ENCODE data around the gene PCDH9. TPM values are rescaled to one million over a fixed set of nuclear protein-coding genes. Genes with fewer than 3 reads are reported as not detected.

Gene PCDH9
- total and polyA plus RNA-seq, 2 of the 4 experiments (the other 2 are of a cell fraction): 2.2 to 10.2 TPM

- TF ChIP-seq CTCF (conservative IDR thresholded peaks at IDR 0.05; ENCODE audit: low read depth, low read length) (no peak), RFX5 (IDR thresholded peaks at IDR 0.05; ENCODE audit: low read depth, low read length) (no peak), MAFK (IDR thresholded peaks at IDR 0.05; ENCODE audit: low read depth, low read length) (no peak), POLR2A (IDR thresholded peaks at IDR 0.05; ENCODE audit: low read depth, low read length) (no peak), SMC3 (IDR thresholded peaks at IDR 0.05; ENCODE audit: low read depth, low read length) (no peak), CEBPB (IDR thresholded peaks at IDR 0.05; ENCODE audit: low read depth, low read length) (no peak), RAD21 (IDR thresholded peaks at IDR 0.05; ENCODE audit: low read length) (no peak), MAZ (IDR thresholded peaks at IDR 0.05; ENCODE audit: borderline replicate concordance, low read depth, low read length) (no peak), CHD1 (IDR thresholded peaks at IDR 0.05; ENCODE audit: low read depth, low read length) (no peak), MXI1 (IDR thresholded peaks at IDR 0.05; ENCODE audit: borderline replicate concordance, low read depth, low read length) (no peak), RCOR1 (IDR thresholded peaks at IDR 0.05; ENCODE audit: insufficient replicate concordance, low read length) (no peak), NFE2L2 (IDR thresholded peaks at IDR 0.05; ENCODE audit: low read depth, low read length) (no peak), BHLHE40 (IDR thresholded peaks at IDR 0.05; ENCODE audit: low read depth, low read length) (no peak)
- TF ChIP-seq, protein P1, sequence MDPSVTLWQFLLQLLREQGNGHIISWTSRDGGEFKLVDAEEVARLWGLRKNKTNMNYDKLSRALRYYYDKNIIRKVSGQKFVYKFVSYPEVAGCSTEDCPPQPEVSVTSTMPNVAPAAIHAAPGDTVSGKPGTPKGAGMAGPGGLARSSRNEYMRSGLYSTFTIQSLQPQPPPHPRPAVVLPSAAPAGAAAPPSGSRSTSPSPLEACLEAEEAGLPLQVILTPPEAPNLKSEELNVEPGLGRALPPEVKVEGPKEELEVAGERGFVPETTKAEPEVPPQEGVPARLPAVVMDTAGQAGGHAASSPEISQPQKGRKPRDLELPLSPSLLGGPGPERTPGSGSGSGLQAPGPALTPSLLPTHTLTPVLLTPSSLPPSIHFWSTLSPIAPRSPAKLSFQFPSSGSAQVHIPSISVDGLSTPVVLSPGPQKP (IDR thresholded peaks at IDR 0.05; ENCODE audit: borderline replicate concordance, low read depth, low read length): no peak
- TF ChIP-seq, protein P2, sequence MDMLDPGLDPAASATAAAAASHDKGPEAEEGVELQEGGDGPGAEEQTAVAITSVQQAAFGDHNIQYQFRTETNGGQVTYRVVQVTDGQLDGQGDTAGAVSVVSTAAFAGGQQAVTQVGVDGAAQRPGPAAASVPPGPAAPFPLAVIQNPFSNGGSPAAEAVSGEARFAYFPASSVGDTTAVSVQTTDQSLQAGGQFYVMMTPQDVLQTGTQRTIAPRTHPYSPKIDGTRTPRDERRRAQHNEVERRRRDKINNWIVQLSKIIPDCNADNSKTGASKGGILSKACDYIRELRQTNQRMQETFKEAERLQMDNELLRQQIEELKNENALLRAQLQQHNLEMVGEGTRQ (IDR thresholded peaks at IDR 0.05; ENCODE audit: low read depth, low read length): no peak
- H3K4me2 ChIP-seq (ENCODE audit: low read depth, low read length): no peak overlapping the region
- H2BK120ac ChIP-seq (ENCODE audit: low read depth, low read length): no peak overlapping the region
- no peak overlapping the region for H2AK9ac ChIP-seq (replicated peaks; ENCODE audit: low read depth, low read length, poor library complexity)
- no peak overlapping the region for H2AFZ ChIP-seq (replicated peaks; ENCODE audit: low read length, poor library complexity)
- H3K4ac ChIP-seq (ENCODE audit: low read depth, low read length): no peak overlapping the region
- no peak overlapping the region for H3K56ac ChIP-seq (ENCODE audit: extremely low read depth, insufficient read depth, low read length)
- ChIA-PET POLR2A (ENCODE audit: unreplicated experiment) (no interaction called here), CTCF (no interaction called here)
- ATAC-seq (ENCODE audit: low read depth) (no peak), DNase-seq (no peak)
- H3K4me3 ChIP-seq (ENCODE audit: insufficient read depth, low read depth, low read length): no peak overlapping the region
- no peak overlapping the region for H2BK5ac ChIP-seq (ENCODE audit: low read depth, low read length, poor library complexity, severe bottlenecking)
- no peaks in the 10 kb centered on the region for H3K79me1 ChIP-seq (ENCODE audit: low read depth in 1 of 2, low read length in 2 of 2)
- H2AK5ac ChIP-seq (ENCODE audit: low read depth, low read length): no peak overlapping the region
- no peaks in the 10 kb centered on the region for H3K9me1 ChIP-seq (ENCODE audit: insufficient read depth, low read length)
- H3K14ac ChIP-seq (replicated peaks; ENCODE audit: low read depth, low read length): no peak overlapping the region
- H3K9me3 ChIP-seq (ENCODE audit: control insufficient read depth, insufficient read depth, low read length): no peaks in the 10 kb centered on the region
- no peak overlapping the region for H3K23ac ChIP-seq (ENCODE audit: low read depth, low read length)
- H4K8ac ChIP-seq (ENCODE audit: low read depth in 2 of 2, low read length in 2 of 2): no peak overlapping the region
- intact Hi-C loops (cut with micrococcal nuclease) (no loop called here), in situ Hi-C loops (cut with MboI; ENCODE audit: low sequenced_read_pairs) (no loop called here), dilution Hi-C loops (cut with HindIII; ENCODE audit: low sequenced_read_pairs, unreplicated experiment) (no loop called here)
- H3K36me3 ChIP-seq (ENCODE audit: control insufficient read depth, insufficient read depth, low read length): no peaks in the 10 kb centered on the region
- BruUV-seq (replicated peaks): no TSS peak
- H3K27me3 ChIP-seq (ENCODE audit: control insufficient read depth, insufficient read depth, low read length): no peaks in the 10 kb centered on the region
- no CpG with 5 or more reads among the region's 2 CpGs for WGBS, 2 experiments (ENCODE audit: extremely low coverage in 2 of 2, insufficient read length in 1 of 2)
- H4K91ac ChIP-seq (ENCODE audit: insufficient read depth, low read depth, low read length): no peak overlapping the region
- no peak overlapping the region for H4K5ac ChIP-seq (ENCODE audit: low read depth, low read length)
- H2BK15ac ChIP-seq (ENCODE audit: low read depth, low read length): no peak overlapping the region
- no peak overlapping the region for H3K9ac ChIP-seq (ENCODE audit: low read depth, low read length)
- H3K4me1 ChIP-seq (ENCODE audit: control insufficient read depth, insufficient read depth, low read length): no peaks in the 10 kb centered on the region
- no peak overlapping the region for H3K27ac ChIP-seq (ENCODE audit: insufficient read depth, low read length)
- no peaks in the 10 kb centered on the region for H4K20me1 ChIP-seq (ENCODE audit: insufficient read depth, low read length)
- H2BK20ac ChIP-seq (ENCODE audit: low read depth, low read length): no peak overlapping the region
- no peak overlapping the region for H3K18ac ChIP-seq (ENCODE audit: low read depth, low read length)
Measured at GRCh38 chr13:66704110-66704509, 526.0 kb downstream of the PCDH9 start.

All from IMR-90 (cell line).